Tibial nerve (tissue), 4 donors: Measurements from ENCODE around the gene TMEM44. TPM values are rescaled to one million over a fixed set of nuclear protein-coding genes. Genes with fewer than 3 reads are reported as not detected.

ENCODE experiments used
- DNase-seq, 2 donors: peaks; one replicate each; pipeline ENCODE4 v3.0.0-alpha.2; 2019; ENCODE audit warnings: low spot score in 2 of 2
- H3K27ac ChIP-seq, 4 donors: fragments of 200-600 bp; sonication (generic) in 3 of 4; one replicate each; pipeline ENCODE4 v1.5.1; 2017 to 2019; ENCODE audit warnings: mild to moderate bottlenecking in 1 of 4
- H3K27me3 ChIP-seq, 2 donors: fragments of 200-600 bp; sonication (generic) in 1 of 2; one replicate each; pipeline versions ENCODE4 v1.5.1 to v1.6.0; 2017 to 2019
- H3K36me3 ChIP-seq, 3 donors: fragments of 200-600 bp; sonication (generic); one replicate each; pipeline ENCODE4 v1.5.1; 2018 to 2019
- H3K4me1 ChIP-seq, 4 donors: fragments of 200-600 bp; sonication (generic) in 3 of 4; one replicate each; pipeline ENCODE4 v1.5.1; 2017 to 2019
- H3K4me3 ChIP-seq, 4 donors: fragments of 200-600 bp; sonication (generic) in 3 of 4; one replicate each; pipeline ENCODE4 v1.5.1; 2017 to 2019; ENCODE audit warnings: mild to moderate bottlenecking in 1 of 4, moderate library complexity in 1 of 4
- H3K9me3 ChIP-seq, 4 donors: fragments of 200-600 bp; sonication (generic) in 3 of 4; one replicate each; pipeline ENCODE4 v1.5.1; 2017 to 2019
- CTCF ChIP-seq, 5 experiments: fragments of 200-600 bp in 3 of 5; fragments of 450-650 bp in 2 of 5; sonication (generic) in 3 of 5; IDR thresholded peaks; one replicate each; pipeline ENCODE4 v1.5.1; 2016 to 2019; ENCODE audit warnings: antibody characterized with exemption in 5 of 5, mild to moderate bottlenecking in 3 of 5, moderate library complexity in 2 of 5
- EP300 ChIP-seq, 2 donors: sonication (generic); formaldehyde crosslinking; IDR thresholded peaks; one replicate each; pipeline ENCODE4 v1.6.1; 2017; ENCODE audit warnings: antibody characterized with exemption in 2 of 2, mild to moderate bottlenecking in 1 of 2
- POLR2A ChIP-seq, 2 donors: fragments of 450-650 bp; IDR thresholded peaks; one replicate each; pipeline ENCODE4 v1.6.1; 2017; ENCODE audit warnings: antibody characterized with exemption in 2 of 2, mild to moderate bottlenecking in 2 of 2, moderate library complexity in 2 of 2
- WGBS, 2 donors: methylation state at CpG; one replicate each; pipeline ENCODE4 v1.1.5; 2018; 5-methylcytosine and 5-hydroxymethylcytosine counted together
- total RNA-seq, 4 donors: library from RNA; depleted of rRNA; stranded (reverse); fragments of >200 nt; gene quantifications; one replicate each; pipeline ENCODE4 v1.1.0, GENCODE V29; 2016

TMEM44 gene
- total RNA-seq, 4 donors from 2014 or later, result 14.9 to 17.4 (median 16.5) TPM

- WGBS, 2 donors, result 96 to 98% methylated on average over 6 of the region's 6 CpGs
- H3K36me3 ChIP-seq, result peaks cover 0 to 54% (median 0%) of the 10 kb centered on the region in 3 donors
- H3K4me3 ChIP-seq, result no peak overlapping the region
- DNase-seq, result no peak
- no peaks in the 10 kb centered on the region for H3K9me3 ChIP-seq
- H3K4me1 ChIP-seq, result no peaks in the 10 kb centered on the region
- no peak overlapping the region for H3K27ac ChIP-seq
- H3K27me3 ChIP-seq, result no peaks in the 10 kb centered on the region
- no peak for TF ChIP-seq POLR2A (IDR thresholded peaks at IDR 0.05)
- no peak for TF ChIP-seq CTCF (IDR thresholded peaks at IDR 0.05)
- no peak for TF ChIP-seq EP300 (IDR thresholded peaks at IDR 0.05)
These were observed 8.3 kb downstream of the TMEM44 start for GRCh38 chr3:194624956-194625355.

DNA sequence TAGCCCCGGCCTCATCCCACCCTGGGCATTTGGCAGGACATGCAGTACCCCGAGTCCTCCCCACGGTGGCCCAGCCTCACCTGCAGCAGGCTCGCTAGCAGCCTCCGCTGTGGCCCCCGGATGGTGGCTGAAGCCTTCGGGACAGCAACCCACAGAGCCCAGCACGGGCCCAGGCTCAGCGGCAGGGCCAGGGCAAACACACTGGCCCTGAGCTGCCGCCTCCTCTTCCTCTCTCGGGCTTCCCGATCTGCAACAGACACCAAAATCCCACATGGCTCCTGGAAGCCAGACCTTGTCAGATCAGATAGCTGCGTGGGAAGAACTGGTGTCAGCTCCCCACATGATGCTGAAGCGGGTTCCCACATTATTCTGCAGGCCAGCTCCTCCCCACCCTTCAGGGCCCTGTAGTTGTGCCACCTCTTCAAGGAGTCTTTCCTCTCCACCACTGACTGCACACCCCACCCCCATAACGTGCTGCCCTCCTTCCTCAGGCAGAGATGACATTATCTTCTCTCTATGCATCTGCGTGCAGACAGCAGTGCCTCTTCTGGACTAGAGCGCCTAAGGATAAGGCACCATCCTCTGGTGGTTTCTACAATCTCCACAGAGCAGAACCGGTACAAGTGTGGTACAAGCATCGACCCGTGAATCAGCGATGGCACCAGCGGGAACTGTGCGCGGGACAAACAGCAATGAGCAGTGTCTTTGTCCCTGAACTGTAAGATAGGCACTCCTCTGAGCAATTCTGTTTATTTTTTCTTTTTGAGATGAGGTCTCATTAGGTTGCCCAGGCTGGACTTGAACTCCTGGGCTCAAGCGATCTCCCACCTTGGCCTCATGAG, 9.5 kb downstream of the TMEM44 start:
- no peak overlapping the region for H3K4me3 ChIP-seq
- TF ChIP-seq POLR2A (IDR thresholded peaks at IDR 0.05) (no peak), CTCF (IDR thresholded peaks at IDR 0.05) (no peak), EP300 (IDR thresholded peaks at IDR 0.05) (no peak)
- H3K9me3 ChIP-seq, result no peaks in the 10 kb centered on the region
- no peak overlapping the region for H3K27ac ChIP-seq
- H3K27me3 ChIP-seq, result no peaks in the 10 kb centered on the region
- H3K36me3 ChIP-seq, result peaks cover 0 to 54% (median 0%) of the 10 kb centered on the region in 3 donors
- H3K4me1 ChIP-seq, result no peaks in the 10 kb centered on the region
- DNase-seq, result no peak
- WGBS, 2 donors, result 91 to 94% methylated on average over 25 of the region's 25 CpGs

DNA sequence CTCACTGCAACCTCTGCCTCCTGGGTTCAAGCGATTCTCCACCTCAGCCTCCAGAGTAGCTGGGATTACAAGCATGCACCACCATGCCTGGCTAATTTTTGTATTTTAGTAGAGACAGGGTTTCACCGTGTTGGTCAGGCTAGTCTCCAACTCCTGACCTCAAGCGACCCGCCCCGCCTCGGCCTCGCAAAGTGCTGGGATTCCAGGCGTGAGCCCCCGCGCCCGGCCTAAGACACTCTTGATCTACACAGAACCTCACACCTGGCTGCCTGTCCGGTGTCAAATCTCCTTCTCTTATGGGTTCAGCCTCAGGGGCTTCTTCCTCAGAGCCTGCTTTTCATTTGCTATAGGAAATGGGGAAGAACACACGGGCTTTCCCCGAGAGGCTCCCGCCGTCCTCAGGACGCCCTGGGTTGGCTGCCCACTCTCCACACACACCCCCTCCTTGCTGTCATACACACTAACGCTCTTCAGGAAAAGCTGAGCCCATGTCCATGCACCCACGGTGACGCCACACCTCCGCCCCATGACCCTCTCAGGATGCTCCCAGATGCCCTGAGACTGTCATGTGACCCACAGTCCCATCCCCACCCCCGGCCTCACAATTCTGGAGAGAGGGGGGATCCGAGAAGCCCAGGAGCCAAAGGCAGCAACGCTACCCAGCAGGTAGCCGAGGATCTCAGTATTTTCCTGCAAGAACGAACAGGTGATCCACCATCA, 10.4 kb downstream of the TMEM44 start:
- 85 to 89% methylated on average over 23 to 26 of the region's 26 CpGs for WGBS, 2 donors
- Histone ChIP-seq H3K27ac (no peak overlapping the region), H3K4me1 (no peaks in the 10 kb centered on the region), H3K4me3 (no peak overlapping the region), H3K36me3 (peaks cover 0 to 46% (median 0%) of the 10 kb centered on the region in 3 donors), H3K27me3 (no peaks in the 10 kb centered on the region), H3K9me3 (no peaks in the 10 kb centered on the region)
- no peak for DNase-seq
- TF ChIP-seq POLR2A (IDR thresholded peaks at IDR 0.05) (no peak), CTCF (IDR thresholded peaks at IDR 0.05) (no peak), EP300 (IDR thresholded peaks at IDR 0.05) (no peak)

DNA sequence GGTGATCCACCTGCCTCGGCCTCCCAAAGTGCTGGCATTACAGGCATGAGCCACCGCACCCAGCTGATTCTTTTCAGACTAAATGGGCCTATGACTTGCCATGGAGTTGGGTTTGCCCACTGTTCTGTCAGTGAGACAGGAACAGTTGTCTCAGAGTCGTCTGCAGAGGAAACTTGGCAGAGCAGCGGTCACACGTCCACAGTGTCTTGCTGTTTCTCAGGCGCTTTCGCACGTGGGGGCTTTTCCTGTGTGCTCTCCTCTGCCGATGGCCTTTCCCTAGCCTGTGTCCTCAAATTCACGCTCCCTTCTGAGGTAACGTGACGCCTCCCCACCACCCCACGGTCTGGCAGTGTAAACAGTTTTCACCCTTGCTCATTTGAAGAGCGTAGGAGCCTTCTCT, 11.3 kb downstream of the TMEM44 start:
- WGBS, 2 donors, result 84 to 90% methylated on average over 14 of the region's 14 CpGs
- Histone ChIP-seq H3K4me3 (no peak overlapping the region), H3K36me3 (peaks cover 0 to 44% (median 0%) of the 10 kb centered on the region in 3 donors), H3K9me3 (no peaks in the 10 kb centered on the region), H3K27ac (no peak overlapping the region), H3K4me1 (no peaks in the 10 kb centered on the region), H3K27me3 (no peaks in the 10 kb centered on the region)
- DNase-seq, result no peak
- TF ChIP-seq CTCF (IDR thresholded peaks at IDR 0.05) (no peak), EP300 (IDR thresholded peaks at IDR 0.05) (no peak), POLR2A (IDR thresholded peaks at IDR 0.05) (no peak)

DNA sequence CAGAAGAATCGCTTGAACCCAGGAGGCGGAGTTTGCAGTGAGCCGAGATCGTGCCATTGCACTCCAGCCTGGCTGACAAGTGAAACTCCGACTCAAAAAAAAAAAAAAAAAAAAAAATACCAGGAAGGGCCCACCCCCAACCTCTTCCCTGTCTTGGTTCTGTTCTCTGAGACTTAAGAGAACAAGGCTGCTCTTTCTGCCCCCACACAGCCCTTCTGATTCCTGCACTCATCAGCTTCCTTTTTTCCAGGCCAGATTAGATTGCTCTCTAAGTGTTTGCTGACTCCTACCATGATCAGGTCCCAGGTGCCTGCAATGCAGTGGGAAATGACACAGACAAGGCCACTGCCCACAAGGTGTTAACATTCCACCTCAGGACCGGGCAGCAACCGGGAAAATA, 13.0 kb downstream of the TMEM44 start:
- Histone ChIP-seq H3K4me3 (no peak overlapping the region), H3K27ac (no peak overlapping the region), H3K27me3 (no peaks in the 10 kb centered on the region), H3K4me1 (no peaks in the 10 kb centered on the region), H3K9me3 (no peaks in the 10 kb centered on the region), H3K36me3 (peaks cover 0 to 45% (median 0%) of the 10 kb centered on the region in 3 donors)
- DNase-seq, result no peak
- TF ChIP-seq EP300 (IDR thresholded peaks at IDR 0.05) (no peak), POLR2A (IDR thresholded peaks at IDR 0.05) (no peak), CTCF (IDR thresholded peaks at IDR 0.05) (no peak)
- 82 to 86% methylated on average over 7 of the region's 7 CpGs for WGBS, 2 donors
